Muscle of back (tissue), 11 donors: ENCODE results near the gene PFDN2. TPM values are rescaled to one million over a fixed set of nuclear protein-coding genes. Genes with fewer than 3 reads are reported as not detected.
"Not testable (repeated sequence)": the region's sequence is repeated elsewhere in the genome, so short reads cannot be mapped to it uniquely, and the experiment has no call there.

Experiments
- DNase-seq, 3 donors: peaks; one replicate each; pipeline versions ENCODE4 v3.0.0 to v3.0.0-alpha.2; 2013
- polyA plus RNA-seq, 10 donors: library from polyadenylated mRNA; unstranded; fragments of 120-200 nt; gene quantifications; one replicate each; pipeline ENCODE4 v1.2.1, GENCODE V29; 2013; ENCODE audit not compliant: insufficient read length in 10 of 10

PFDN2 gene
- polyA plus RNA-seq, 10 donors, result 52.6 to 81.9 (median 62.9) TPM

DNA sequence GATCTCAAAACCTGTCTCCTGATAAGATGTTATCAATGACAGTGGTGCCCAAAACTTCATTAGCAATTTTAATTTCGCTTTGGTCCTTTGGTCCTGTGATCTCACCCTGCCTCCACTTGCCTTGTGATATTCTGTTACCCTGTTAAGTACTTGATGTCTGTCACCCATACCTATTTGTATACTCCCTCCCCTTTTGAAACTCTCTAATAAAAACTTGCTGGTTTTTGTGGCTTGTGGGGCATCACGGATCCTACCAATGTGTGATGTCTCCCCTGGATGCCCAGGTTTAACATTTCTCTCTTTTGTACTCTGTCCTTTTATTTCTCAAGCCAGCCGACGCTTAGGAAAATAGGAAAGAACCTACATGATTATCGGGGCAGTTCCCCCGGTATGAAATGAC, 53.9 kb downstream of the PFDN2 start:
- not testable (repeated sequence) for DNase-seq

DNA sequence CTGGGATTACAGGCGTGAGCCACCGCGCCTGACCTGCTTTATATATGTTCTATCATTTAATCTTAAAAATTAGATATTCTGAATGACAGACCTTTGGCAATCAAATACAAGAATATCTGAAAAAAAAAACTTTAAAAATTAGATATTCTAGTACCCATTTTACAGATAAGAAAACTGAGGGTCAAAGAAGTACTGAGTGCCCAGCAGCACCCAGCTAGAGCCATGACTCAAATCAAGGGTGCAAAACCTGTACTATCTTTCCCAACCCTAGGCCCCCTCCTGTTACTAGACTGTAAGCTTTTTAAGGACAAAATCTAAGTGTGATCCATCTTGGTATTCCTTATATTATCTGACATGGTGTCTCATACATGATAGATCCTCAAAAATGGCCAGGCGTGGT, 56.4 kb downstream of the PFDN2 start:
- DNase-seq, result no peak

DNA sequence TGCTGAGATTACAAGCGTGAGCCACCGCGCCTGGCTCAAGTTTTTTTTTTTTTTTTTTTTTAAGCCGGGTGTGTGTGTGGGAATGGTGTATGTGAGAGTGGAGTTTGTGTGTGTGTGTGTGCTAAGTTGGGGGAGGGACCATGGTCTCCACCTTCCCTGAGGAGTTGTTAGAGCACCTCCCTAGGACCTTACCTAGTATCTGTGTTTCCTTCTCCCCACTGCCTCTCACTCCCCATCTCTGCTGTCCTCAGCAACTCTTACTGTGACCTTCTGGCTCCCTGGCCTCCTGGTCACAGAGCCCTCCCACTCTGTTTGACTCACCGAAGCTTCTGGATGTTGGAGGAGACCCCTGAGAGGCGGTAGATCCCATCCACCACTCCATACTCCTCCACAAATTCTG, 58.5 kb downstream of the PFDN2 start:
- DNase-seq, result no peak

DNA sequence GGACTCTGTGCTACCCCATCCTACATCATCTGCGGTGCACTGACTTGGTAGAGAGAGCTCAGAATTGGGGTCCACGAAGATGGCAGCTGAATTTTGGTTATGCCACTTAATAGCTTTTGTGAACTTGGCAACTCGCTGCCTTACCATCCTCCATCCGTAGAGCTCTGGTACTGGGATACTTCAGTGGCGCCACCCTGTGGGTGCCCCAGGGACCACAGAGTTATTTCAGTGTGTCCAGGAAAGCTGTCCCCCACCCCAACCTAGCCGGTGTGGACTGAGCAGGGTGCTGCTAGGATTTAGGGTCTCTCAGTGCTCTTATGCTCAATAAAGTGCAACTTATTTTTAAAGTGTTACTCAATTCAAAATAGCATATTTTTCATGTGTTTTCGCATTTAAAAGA, 63.0 kb downstream of the PFDN2 start:
- no peak for DNase-seq

DNA sequence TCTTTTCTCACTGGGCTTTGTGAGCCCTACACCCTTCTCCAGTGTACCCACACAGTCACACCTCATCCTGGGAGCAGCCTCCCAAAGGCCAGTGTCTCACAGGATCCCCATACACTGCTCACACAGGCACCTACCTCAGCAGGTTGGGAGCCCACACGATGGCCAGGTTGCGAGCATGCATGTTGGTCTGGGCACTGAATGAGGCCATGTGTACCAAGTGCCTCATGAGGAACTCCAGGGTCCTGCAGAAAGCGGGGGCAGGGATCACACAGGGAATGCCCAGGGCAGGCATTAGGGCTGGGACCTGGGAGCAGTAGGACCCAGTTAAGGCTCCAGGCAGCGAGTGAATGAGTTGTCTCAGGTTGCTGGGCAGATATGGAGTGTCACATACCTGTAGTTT, 63.6 kb downstream of the PFDN2 start:
- no peak for DNase-seq

DNA sequence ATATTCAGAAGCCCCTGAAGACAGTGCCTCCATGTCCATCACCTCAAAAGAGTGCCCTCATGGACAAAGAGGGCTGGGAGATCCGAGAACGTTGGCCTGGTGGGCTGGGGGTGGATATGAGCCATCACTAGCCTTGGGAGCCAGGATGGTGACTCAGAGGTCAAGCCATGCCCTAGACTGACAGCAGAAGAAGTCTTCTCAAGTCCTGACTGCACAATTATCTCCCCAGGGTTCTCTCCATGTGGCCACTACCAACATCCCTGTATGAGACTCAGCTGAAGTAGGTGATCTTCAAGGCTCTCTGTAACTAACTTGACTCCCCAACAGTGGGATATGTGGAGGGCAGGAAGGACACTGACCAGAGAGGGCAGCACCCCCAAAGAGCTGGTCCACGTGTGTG, 64.9 kb downstream of the PFDN2 start:
- no peak for DNase-seq

DNA sequence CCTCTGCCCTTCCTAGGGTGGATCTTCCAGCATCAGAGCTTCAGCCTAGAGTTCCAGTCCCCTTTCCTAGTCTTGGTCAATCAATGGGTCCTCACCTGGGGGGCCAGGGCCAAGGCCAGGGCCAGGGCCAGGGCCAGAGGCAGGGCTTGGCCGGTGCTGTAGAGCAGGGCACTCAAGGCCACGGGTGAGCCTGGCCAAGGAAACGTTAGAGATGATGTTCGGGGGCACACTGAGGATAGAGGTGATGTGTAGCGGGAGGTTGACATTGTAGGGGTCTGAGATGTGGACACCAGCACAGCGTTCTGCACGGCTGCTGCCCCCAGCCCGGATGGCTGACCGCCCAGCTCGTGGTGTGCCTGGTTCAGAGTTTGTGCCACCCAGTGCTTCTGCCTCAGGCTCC, 66.6 kb downstream of the PFDN2 start:
- no peak for DNase-seq

Other genes starting within 250 kb of the PFDN2 start
- under 1 TPM in 4 of 10 donors, not detected in 6; 0.13 to 0.48 (median 0.41) TPM for gene ITLN1, start 232.9 kb downstream of the PFDN2 start, polyA plus RNA-seq
- under 1 TPM in 2 of 10 donors, not detected in 8; 0.24 TPM for gene ITLN2, start 163.2 kb downstream of the PFDN2 start, polyA plus RNA-seq
- 10 to 100 TPM in 9 of 10 donors, 1 to 10 TPM in 1; 8.2 to 24.1 (median 16.4) TPM for gene F11R, start 96.9 kb downstream of the PFDN2 start, polyA plus RNA-seq
- 10 to 100 TPM; 21.1 to 31.3 (median 25.8) TPM for gene TSTD1, start 79.1 kb downstream of the PFDN2 start, polyA plus RNA-seq
- gene USF1, start 72.1 kb downstream of the PFDN2 start, polyA plus RNA-seq, result 10 to 100 TPM; 30.7 to 42.9 (median 34.0) TPM
- 10 to 100 TPM in 1 of 10 donors, 1 to 10 TPM in 9; 2.1 to 12.3 (median 2.7) TPM for gene ARHGAP30, start 48.1 kb downstream of the PFDN2 start, polyA plus RNA-seq
- gene NECTIN4, start 28.5 kb downstream of the PFDN2 start, polyA plus RNA-seq, result 1 to 10 TPM in 2 of 10 donors, under 1 TPM in 5, not detected in 3; 0.11 to 8.0 (median 0.18) TPM
- gene KLHDC9, start 19.7 kb downstream of the PFDN2 start, polyA plus RNA-seq, result 1 to 10 TPM in 4 of 10 donors, under 1 TPM in 6; 0.43 to 1.8 (median 0.89) TPM
- 10 to 100 TPM; 25.5 to 33.3 (median 29.0) TPM for gene NIT1, start 68 bp upstream of the PFDN2 start, polyA plus RNA-seq
- gene DEDD, start 14.6 kb upstream of the PFDN2 start, polyA plus RNA-seq, result 10 to 100 TPM; 36.0 to 47.4 (median 44.5) TPM
- gene UFC1, start 35.9 kb upstream of the PFDN2 start, polyA plus RNA-seq, result 100 to 1,000 TPM in 5 of 10 donors, 10 to 100 TPM in 5; 93.2 to 118 (median 101) TPM
- 10 to 100 TPM; 24.5 to 33.2 (median 27.3) TPM for gene USP21, start 41.5 kb upstream of the PFDN2 start, polyA plus RNA-seq
- gene PPOX, start 48.4 kb upstream of the PFDN2 start, polyA plus RNA-seq, result 10 to 100 TPM; 15.2 to 29.1 (median 19.1) TPM
- 10 to 100 TPM; 18.2 to 29.4 (median 23.3) TPM for gene B4GALT3, start 59.5 kb upstream of the PFDN2 start, polyA plus RNA-seq
- 10 to 100 TPM in 8 of 10 donors, 1 to 10 TPM in 2; 6.8 to 23.6 (median 11.8) TPM for gene ADAMTS4, start 81.0 kb upstream of the PFDN2 start, polyA plus RNA-seq
- 100 to 1,000 TPM; 115 to 160 (median 139) TPM for gene NDUFS2, start 84.3 kb upstream of the PFDN2 start, polyA plus RNA-seq
- gene FCER1G, start 97.3 kb upstream of the PFDN2 start, polyA plus RNA-seq, result 10 to 100 TPM; 14.9 to 26.2 (median 19.6) TPM
- gene APOA2, start 105.6 kb upstream of the PFDN2 start, polyA plus RNA-seq, result 10 to 100 TPM in 1 of 10 donors, 1 to 10 TPM in 1, under 1 TPM in 1, not detected in 7; 0.55 to 10.5 (median 2.2) TPM
- gene TOMM40L, start 108.0 kb upstream of the PFDN2 start, polyA plus RNA-seq, result 10 to 100 TPM in 3 of 10 donors, 1 to 10 TPM in 7; 8.7 to 11.3 (median 9.4) TPM
- 1 to 10 TPM in 3 of 10 donors, under 1 TPM in 7; 0.58 to 1.4 (median 0.75) TPM for gene NR1I3, start 120.2 kb upstream of the PFDN2 start, polyA plus RNA-seq
- gene PCP4L1, start 140.7 kb upstream of the PFDN2 start, polyA plus RNA-seq, result under 1 TPM; 0.19 to 0.63 (median 0.36) TPM
- 10 to 100 TPM in 9 of 10 donors, 1 to 10 TPM in 1; 9.1 to 17.8 (median 13.0) TPM for gene MPZ, start 191.9 kb upstream of the PFDN2 start, polyA plus RNA-seq
- gene SDHC, start 196.3 kb upstream of the PFDN2 start, polyA plus RNA-seq, result 100 to 1,000 TPM; 120 to 148 (median 133) TPM
- 1 to 10 TPM in 4 of 10 donors, under 1 TPM in 5, not detected in 1; 0.31 to 2.0 (median 0.50) TPM for gene CFAP126, start 249.8 kb upstream of the PFDN2 start, polyA plus RNA-seq